Neutrophil (primary cell): ENCODE measurements around the gene TMEM218.

ENCODE experiments used
- H3K27ac ChIP-seq: fragments of 200-600 bp; sonication (generic); 2 replicates; pipeline ENCODE4 v1.5.1; 2016; ENCODE audit warnings: mild to moderate bottlenecking, moderate library complexity
- H3K27me3 ChIP-seq: fragments of 200-600 bp; sonication (generic); 2 replicates; pipeline ENCODE4 v1.6.0; 2016; ENCODE audit warnings: mild to moderate bottlenecking
- H3K36me3 ChIP-seq: fragments of 200-600 bp; sonication (generic); 2 replicates; pipeline ENCODE4 v1.5.1; 2017
- H3K4me1 ChIP-seq, 2 experiments: fragments of 200-600 bp in 1 of 2; sonication (generic) in 1 of 2; 1 replicate in 1 of 2; 2 replicates in 1 of 2; pipeline versions ENCODE4 v1.5.1 to v1.6.1; 2013 to 2016; ENCODE audit warnings: low read depth in 1 of 2, low read length in 1 of 2, mild to moderate bottlenecking in 1 of 2, moderate library complexity in 1 of 2; ENCODE audit not compliant: control insufficient read depth in 1 of 2, insufficient read depth in 1 of 2
- H3K4me3 ChIP-seq, 2 experiments: fragments of 200-600 bp in 1 of 2; sonication (generic) in 1 of 2; 1 replicate in 1 of 2; 2 replicates in 1 of 2; pipeline ENCODE4 v1.5.1; 2013 to 2016; ENCODE audit warnings: low read depth in 1 of 2, low read length in 1 of 2, mild to moderate bottlenecking in 1 of 2, moderate library complexity in 1 of 2
- H3K9me3 ChIP-seq: fragments of 200-600 bp; sonication (generic); 2 replicates; pipeline ENCODE4 v1.5.1; 2016
- CTCF ChIP-seq: fragments of 200-600 bp; sonication (generic); IDR thresholded peaks from 2 replicates; pipeline ENCODE4 v1.5.1; 2016; ENCODE audit warnings: antibody characterized with exemption

Gene TMEM218

GRCh38 chr11:125088576-125089455 lies 22.6 kb downstream of the TMEM218 start:
- H3K36me3 ChIP-seq = no peaks in the 10 kb centered on the region
- H3K4me1 ChIP-seq = no peaks in the 10 kb centered on the region
- H3K27me3 ChIP-seq = no peaks in the 10 kb centered on the region
- TF ChIP-seq CTCF = no peak
- H3K27ac ChIP-seq = no peak overlapping the region
- H3K9me3 ChIP-seq = no peaks in the 10 kb centered on the region
- no peak overlapping the region for H3K4me3 ChIP-seq

GRCh38 chr11:125088123-125088522 lies 23.3 kb downstream of the TMEM218 start:
- no peak overlapping the region for H3K4me3 ChIP-seq

DNA sequence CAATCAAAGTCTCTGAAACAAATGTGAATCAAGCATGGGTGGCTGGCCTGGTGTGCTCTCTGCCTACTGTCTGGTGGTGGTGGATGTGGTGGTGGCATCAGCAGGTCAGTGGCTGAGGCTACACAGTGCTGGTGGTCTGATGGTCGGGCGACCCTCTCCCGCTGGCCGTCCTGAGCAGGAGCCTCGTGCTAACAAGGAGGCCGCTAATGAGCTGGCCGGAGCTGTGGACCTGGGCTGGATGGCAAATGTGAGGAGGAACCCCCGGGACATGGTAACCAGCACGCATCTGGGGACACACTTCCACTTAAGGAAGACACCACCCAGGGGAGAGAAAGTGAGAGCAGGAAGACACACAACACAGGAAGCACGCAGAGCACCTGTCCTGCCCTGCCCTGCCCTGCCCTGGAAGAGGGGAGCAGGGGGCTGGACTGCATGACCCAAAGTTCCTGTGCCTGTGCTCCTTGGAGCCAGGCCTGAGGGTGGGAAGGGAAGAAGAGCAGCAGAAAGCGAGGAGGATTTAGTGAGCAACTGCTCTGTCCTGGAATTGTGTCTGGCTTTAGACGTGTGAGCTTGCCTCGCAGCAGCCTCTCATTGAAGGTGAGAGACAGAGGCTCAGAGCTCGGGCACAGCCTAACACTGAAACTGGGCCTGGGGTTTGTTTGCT lies 24.7 kb downstream of the TMEM218 start:
- no peak for TF ChIP-seq CTCF
- Histone ChIP-seq H3K9me3 (no peaks in the 10 kb centered on the region), H3K4me1 (no peaks in the 10 kb centered on the region), H3K27ac (no peak overlapping the region), H3K4me3 (no peak overlapping the region), H3K27me3 (no peaks in the 10 kb centered on the region), H3K36me3 (no peaks in the 10 kb centered on the region)

More at GRCh38 chr11:125088123-125088522, 23.3 kb downstream of the TMEM218 start:
- no peak for TF ChIP-seq CTCF
- Histone ChIP-seq H3K9me3 (no peaks in the 10 kb centered on the region), H3K27ac (no peak overlapping the region), H3K4me1 (no peaks in the 10 kb centered on the region), H3K36me3 (no peaks in the 10 kb centered on the region), H3K27me3 (no peaks in the 10 kb centered on the region)

DNA sequence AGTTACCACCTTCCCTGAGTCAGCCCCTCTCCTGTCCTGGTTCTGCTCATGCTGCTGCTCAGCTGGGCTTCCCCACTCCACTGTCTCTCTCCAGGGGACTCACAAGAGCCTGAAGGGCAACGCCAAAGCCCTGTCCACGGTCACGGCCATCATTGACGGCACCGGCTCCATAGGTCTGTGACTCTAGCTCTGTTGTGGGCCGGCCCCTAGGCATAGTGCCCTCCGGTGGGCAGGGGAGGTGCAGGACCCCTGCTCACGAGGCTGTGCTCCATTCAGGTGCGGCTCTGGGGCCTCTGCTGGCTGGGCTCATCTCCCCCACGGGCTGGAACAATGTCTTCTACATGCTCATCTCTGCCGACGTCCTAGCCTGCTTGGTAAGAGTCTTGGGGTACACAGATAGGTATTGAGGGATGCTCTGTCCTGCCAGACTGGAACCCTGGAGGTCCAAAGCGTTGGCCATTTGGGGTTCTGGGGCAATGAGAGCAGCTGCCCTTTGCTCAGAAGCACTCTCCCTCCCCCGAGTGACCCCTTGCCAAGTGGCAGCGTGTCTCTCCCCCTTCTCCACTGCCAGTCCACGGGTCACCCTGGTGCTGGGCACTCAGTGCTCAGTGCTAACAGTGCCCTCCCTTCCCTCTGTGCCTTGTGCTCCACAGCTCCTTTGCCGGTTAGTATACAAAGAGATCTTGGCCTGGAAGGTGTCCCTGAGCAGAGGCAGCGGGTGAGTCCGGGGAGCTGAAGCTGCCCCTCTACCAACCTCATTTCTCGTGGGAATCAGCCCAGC lies 25.9 kb downstream of the TMEM218 start:
- H3K27ac ChIP-seq = no peak overlapping the region
- H3K9me3 ChIP-seq = no peaks in the 10 kb centered on the region
- H3K36me3 ChIP-seq = no peaks in the 10 kb centered on the region
- TF ChIP-seq CTCF = no peak
- no peaks in the 10 kb centered on the region for H3K4me1 ChIP-seq
- no peaks in the 10 kb centered on the region for H3K27me3 ChIP-seq
- H3K4me3 ChIP-seq = no peak overlapping the region

- Histone ChIP-seq H3K36me3 (no peaks in the 10 kb centered on the region), H3K27me3 (no peaks in the 10 kb centered on the region)
- TF ChIP-seq CTCF = no peak
These were observed 26.6 kb downstream of the TMEM218 start for GRCh38 chr11:125084761-125085231.

More at GRCh38 chr11:125084761-125085231, 26.6 kb downstream of the TMEM218 start:
- Histone ChIP-seq H3K27ac (no peak overlapping the region), H3K4me3 (no peak overlapping the region), H3K4me1 (no peaks in the 10 kb centered on the region), H3K9me3 (no peaks in the 10 kb centered on the region)
